T-cell (primary cell): ENCODE measurements around the gene SEC63. TPM values are rescaled to one million over a fixed set of nuclear protein-coding genes. Genes with fewer than 3 reads are reported as not detected.
"Not testable (repeated sequence)": the region's sequence is repeated elsewhere in the genome, so short reads cannot be mapped to it uniquely, and the experiment has no call there.

ENCODE experiments used
- ATAC-seq, 4 experiments: fragments of 200-7000 bp in 3 of 4; fragments of 150-1000 bp in 1 of 4; cut with Tn5 transposase; replicated peaks in 1 of 4; 1 replicate in 3 of 4; 2 replicates in 1 of 4; pipeline ENCODE4 v1.10.0; 2021; ENCODE audit warnings: moderate library complexity in 3 of 4, mild to moderate bottlenecking in 2 of 4, moderate number of reproducible peaks in 1 of 4
- CTCF ChIA-PET, 2 donors: fragments of 300-600 bp; sonication (Branson Sonifier 250); formaldehyde crosslinking; loops; one replicate each; lab custom pipeline; 2022; ENCODE audit warnings: antibody characterized with exemption in 2 of 2; lab: Charles Lee
- POLR2A ChIA-PET, 2 donors: fragments of 300-600 bp; sonication (Branson Sonifier 250); formaldehyde crosslinking; loops; one replicate each; lab custom pipeline; 2022; ENCODE audit warnings: antibody characterized with exemption in 2 of 2; lab: Charles Lee
- DNase-seq, 35 experiments: peaks; one replicate each; pipeline versions ENCODE4 v3.0.0 to v3.0.0-alpha.2; 2013 to 2023
- H3K27ac ChIP-seq: one replicate; pipeline ENCODE4 v1.5.1; 2013; ENCODE audit warnings: low read length
- H3K27me3 ChIP-seq, 2 experiments: replicated peaks in 1 of 2; 1 replicate in 1 of 2; 2 replicates in 1 of 2; pipeline versions ENCODE4 v1.6.1 to v1.7.0; 2013; ENCODE audit warnings: low read length in 1 of 2, mixed read lengths in 1 of 2; ENCODE audit not compliant: control insufficient read depth in 2 of 2, insufficient read depth in 2 of 2; ENCODE audit errors: extremely low read depth in 1 of 2
- H3K36me3 ChIP-seq, 2 donors: 1 replicate in 1 of 2; 2 replicates in 1 of 2; pipeline versions ENCODE4 v1.6.1 to v1.7.0; 2013; ENCODE audit warnings: low read length in 1 of 2; ENCODE audit not compliant: control insufficient read depth in 2 of 2, insufficient read depth in 1 of 2; ENCODE audit errors: extremely low read depth in 1 of 2
- H3K4me1 ChIP-seq, 2 experiments: 1 replicate in 1 of 2; 2 replicates in 1 of 2; pipeline versions ENCODE4 v1.6.1 to v1.7.0; 2013; ENCODE audit warnings: low read length in 2 of 2, mixed read lengths in 1 of 2; ENCODE audit not compliant: insufficient read depth in 2 of 2, control insufficient read depth in 1 of 2; ENCODE audit errors: extremely low read depth in 1 of 2
- H3K4me3 ChIP-seq, 2 donors: 1 replicate in 1 of 2; 2 replicates in 1 of 2; pipeline versions ENCODE4 v1.5.1 to v1.7.0; 2013; ENCODE audit warnings: mild to moderate bottlenecking in 2 of 2, low read length in 1 of 2, moderate library complexity in 1 of 2; ENCODE audit not compliant: control insufficient read depth in 1 of 2; ENCODE audit errors: extremely low read depth in 1 of 2
- H3K9me3 ChIP-seq: 2 replicates; pipeline ENCODE4 v1.7.0; 2013
- H3K27ac Mint-ChIP-seq, 2 donors: one replicate each; pipeline ENCODE4 v1.8.0; 2020 to 2021; ENCODE audit warnings: mild to moderate bottlenecking in 2 of 2, mixed read lengths in 2 of 2
- H3K27me3 Mint-ChIP-seq, 2 donors: one replicate each; pipeline ENCODE4 v1.8.0; 2021 to 2022; ENCODE audit warnings: mixed read lengths in 2 of 2
- H3K36me3 Mint-ChIP-seq: one replicate; pipeline ENCODE4 v1.8.0; 2021; ENCODE audit warnings: mixed read lengths
- H3K4me1 Mint-ChIP-seq, 3 donors: one replicate each; pipeline ENCODE4 v1.8.0; 2020 to 2022; ENCODE audit warnings: mixed read lengths in 3 of 3, mild to moderate bottlenecking in 1 of 3
- H3K4me3 Mint-ChIP-seq, 3 donors: one replicate each; pipeline ENCODE4 v1.8.0; 2020 to 2022; ENCODE audit warnings: mild to moderate bottlenecking in 3 of 3, mixed read lengths in 3 of 3, moderate library complexity in 3 of 3
- H3K9me3 Mint-ChIP-seq, 3 donors: one replicate each; pipeline ENCODE4 v1.8.0; 2020 to 2022; ENCODE audit warnings: mixed read lengths in 3 of 3
- WGBS: methylation state at CpG from one replicate; pipeline ENCODE4 v1.1.5; 2013; ENCODE audit warnings: missing lambda C conversion rate; ENCODE audit not compliant: insufficient coverage; 5-methylcytosine and 5-hydroxymethylcytosine counted together
- total RNA-seq, 35 experiments: library from RNA in 6 of 35; stranded (reverse) in 6 of 35; fragments of 120-200 nt in 1 of 35; gene quantifications; one replicate each; pipeline versions ENCODE4 v1.2.1 to v1.2.4 and lab custom pipeline; 2013 to 2026

The SEC63 gene
- total RNA-seq, 5 donors from 2014 or later (not counting 1 experiment from before 2014, with no cell fraction given), result 56.2 to 85.5 (median 68.7) TPM

- ATAC-seq, H3K36me3 ChIP-seq, DNase-seq, H3K4me3 Mint-ChIP-seq, H3K9me3 Mint-ChIP-seq, H3K9me3 ChIP-seq, H3K27ac ChIP-seq, H3K27me3 Mint-ChIP-seq, POLR2A ChIA-PET, H3K27ac Mint-ChIP-seq, H3K4me3 ChIP-seq, H3K27me3 ChIP-seq, H3K4me1 ChIP-seq: not testable (repeated sequence)
- Mint-ChIP-seq H3K4me1 (peaks cover 31 to 36% (median 34%) of the 10 kb centered on the region in 3 donors), H3K36me3 (peaks cover 35% of the 10 kb centered on the region)
- WGBS, result no CpG with 5 or more reads among the region's 5 CpGs
- CTCF ChIA-PET, result interaction anchor here in 1 of 2 donors (0.6 kb wide), 1 partner anchor 13 kb away, joined by 3 read pairs; no protein-coding TSS in a partner anchor
These were observed 21.1 kb downstream of the SEC63 start for GRCh38 chr6:107936910-107937292.

GRCh38 chr6:107936162-107936909 is 21.7 kb downstream of the SEC63 start:
- POLR2A ChIA-PET, result no interaction called here
- H3K27me3 ChIP-seq, result no peaks in the 10 kb centered on the region

GRCh38 chr6:107934229-107934628 is 23.8 kb downstream of the SEC63 start:
- H3K4me3 Mint-ChIP-seq, H3K27me3 ChIP-seq, H3K27ac ChIP-seq, H3K27ac Mint-ChIP-seq, CTCF ChIA-PET, H3K4me1 ChIP-seq, H3K27me3 Mint-ChIP-seq, DNase-seq, ATAC-seq, POLR2A ChIA-PET, H3K36me3 ChIP-seq, H3K9me3 ChIP-seq, H3K9me3 Mint-ChIP-seq, H3K4me3 ChIP-seq: not testable (repeated sequence)
- Mint-ChIP-seq H3K36me3 (peaks cover 29% of the 10 kb centered on the region), H3K4me1 (peaks cover 17 to 26% (median 21%) of the 10 kb centered on the region in 3 donors)
- WGBS, result no CpG with 5 or more reads among the region's 35 CpGs

More at GRCh38 chr6:107936162-107936909, 21.7 kb downstream of the SEC63 start:
- no peaks in the 10 kb centered on the region for H3K36me3 ChIP-seq
- Mint-ChIP-seq H3K27ac (peak overlapping the region in 1 of 2 donors; percentile 39), H3K4me3 (no peak overlapping the region), H3K36me3 (peaks cover 36% of the 10 kb centered on the region), H3K4me1 (peaks cover 31 to 37% (median 33%) of the 10 kb centered on the region in 3 donors), H3K9me3 (peaks cover 0 to 9% (median 8%) of the 10 kb centered on the region in 3 donors), H3K27me3 (no peaks in the 10 kb centered on the region)
- peaks cover 4% of the 10 kb centered on the region for H3K9me3 ChIP-seq
- no peaks in the 10 kb centered on the region for H3K4me1 ChIP-seq
- CTCF ChIA-PET, result interaction anchor here in 1 of 2 donors (0.6 kb wide), 1 partner anchor 13 kb away, joined by 3 read pairs; no protein-coding TSS in a partner anchor
- H3K4me3 ChIP-seq, result no peak overlapping the region
- no peak overlapping the region for H3K27ac ChIP-seq
- DNase-seq (no peak), ATAC-seq (no peak)
- 83% methylated on average over 1 of the region's 3 CpGs for WGBS

- peaks cover 31% of the 10 kb centered on the region for H3K36me3 Mint-ChIP-seq
- H3K4me1 ChIP-seq, result no peaks in the 10 kb centered on the region
- DNase-seq, result no peak
- H3K4me1 Mint-ChIP-seq, result peaks cover 17 to 34% (median 21%) of the 10 kb centered on the region in 3 donors
- no peaks in the 10 kb centered on the region for H3K27me3 Mint-ChIP-seq
- peaks cover 0 to 9% (median 8%) of the 10 kb centered on the region in 3 donors for H3K9me3 Mint-ChIP-seq
- H3K27ac ChIP-seq, result no peak overlapping the region
- H3K27me3 ChIP-seq, result no peaks in the 10 kb centered on the region
- no peak overlapping the region for H3K4me3 ChIP-seq
- H3K36me3 ChIP-seq, result peaks cover 0 to 2% of the 10 kb centered on the region in 2 donors
- no CpG with 5 or more reads among the region's 3 CpGs for WGBS
- peaks cover 4% of the 10 kb centered on the region for H3K9me3 ChIP-seq
- no peak for ATAC-seq
- POLR2A ChIA-PET, result no interaction called here
- no peak overlapping the region for H3K27ac Mint-ChIP-seq
- CTCF ChIA-PET, result no interaction called here
- H3K4me3 Mint-ChIP-seq, result no peak overlapping the region
These were observed 25.4 kb downstream of the SEC63 start for GRCh38 chr6:107932580-107932979.

GRCh38 chr6:107931894-107932293 is 26.1 kb downstream of the SEC63 start:
- no peaks in the 10 kb centered on the region for H3K4me1 ChIP-seq
- DNase-seq (no peak), ATAC-seq (no peak)
- Mint-ChIP-seq H3K27ac (no peak overlapping the region), H3K4me1 (peaks cover 17 to 34% (median 21%) of the 10 kb centered on the region in 3 donors), H3K9me3 (peaks cover 0 to 9% (median 8%) of the 10 kb centered on the region in 3 donors), H3K36me3 (peaks cover 28% of the 10 kb centered on the region), H3K4me3 (no peak overlapping the region), H3K27me3 (no peaks in the 10 kb centered on the region)
- ChIA-PET POLR2A (no interaction called here), CTCF (no interaction called here)
- H3K27me3 ChIP-seq, result no peaks in the 10 kb centered on the region
- no peak overlapping the region for H3K4me3 ChIP-seq
- no peak overlapping the region for H3K27ac ChIP-seq
- WGBS, result 56% methylated on average over 1 of the region's 3 CpGs
- peaks cover 0 to 2% of the 10 kb centered on the region in 2 donors for H3K36me3 ChIP-seq
- H3K9me3 ChIP-seq, result peaks cover 4% of the 10 kb centered on the region

- H3K9me3 ChIP-seq, result peaks cover 4% of the 10 kb centered on the region
- H3K36me3 ChIP-seq, result peaks cover 0 to 2% of the 10 kb centered on the region in 2 donors
- ATAC-seq (no peak), DNase-seq (no peak)
- WGBS, result no CpG with 5 or more reads among the region's 2 CpGs
- no peak overlapping the region for H3K27ac ChIP-seq
- H3K4me1 ChIP-seq, result no peaks in the 10 kb centered on the region
- ChIA-PET POLR2A (no interaction called here), CTCF (no interaction called here)
- peaks cover 17 to 34% (median 21%) of the 10 kb centered on the region in 3 donors for H3K4me1 Mint-ChIP-seq
- H3K27me3 Mint-ChIP-seq, result no peaks in the 10 kb centered on the region
- no peaks in the 10 kb centered on the region for H3K27me3 ChIP-seq
- H3K4me3 ChIP-seq, result no peak overlapping the region
- H3K27ac Mint-ChIP-seq, result no peak overlapping the region
- H3K36me3 Mint-ChIP-seq, result peaks cover 36% of the 10 kb centered on the region
- no peak overlapping the region for H3K4me3 Mint-ChIP-seq
- peaks cover 0 to 9% (median 8%) of the 10 kb centered on the region in 3 donors for H3K9me3 Mint-ChIP-seq
These were observed 29.0 kb downstream of the SEC63 start for GRCh38 chr6:107928984-107929383.
